ENCODE results near the gene ADAM17. TPM values are rescaled to one million over a fixed set of nuclear protein-coding genes. Genes with fewer than 3 reads are reported as not detected.

Gene ADAM17
- total and polyA plus RNA-seq, 10 donors = 9.4 to 54.0 (median 32.5) TPM

DNA sequence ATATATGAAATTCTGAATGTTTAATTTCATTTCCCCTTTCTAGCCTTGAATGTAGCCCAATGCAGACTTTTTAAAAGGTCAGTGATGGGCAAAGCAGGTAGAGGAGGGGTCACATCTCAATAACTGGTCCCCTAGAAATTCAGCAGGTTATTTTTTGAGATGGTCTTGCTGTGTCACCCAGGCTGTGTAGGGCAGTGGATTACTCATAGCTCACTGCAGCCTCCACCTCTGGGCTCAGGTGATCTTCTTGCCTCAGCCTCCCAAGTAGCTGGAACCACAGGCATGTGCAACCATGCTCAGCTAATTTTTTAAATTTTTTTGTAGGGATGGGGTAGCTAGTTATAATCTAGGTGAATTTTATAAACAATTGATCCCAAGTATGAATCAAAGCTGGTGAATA is 72.5 kb downstream of the ADAM17 start:
- H3K27me3 ChIP-seq (replicated peaks in 1 of 7) = no peaks in the 10 kb centered on the region
- H3K4me1 ChIP-seq = peaks cover 0 to 11% (median 4%) of the 10 kb centered on the region in 6 donors
- TF ChIP-seq POLR2A (IDR thresholded peaks at IDR 0.05) = no peak
- TF ChIP-seq, protein P1, sequence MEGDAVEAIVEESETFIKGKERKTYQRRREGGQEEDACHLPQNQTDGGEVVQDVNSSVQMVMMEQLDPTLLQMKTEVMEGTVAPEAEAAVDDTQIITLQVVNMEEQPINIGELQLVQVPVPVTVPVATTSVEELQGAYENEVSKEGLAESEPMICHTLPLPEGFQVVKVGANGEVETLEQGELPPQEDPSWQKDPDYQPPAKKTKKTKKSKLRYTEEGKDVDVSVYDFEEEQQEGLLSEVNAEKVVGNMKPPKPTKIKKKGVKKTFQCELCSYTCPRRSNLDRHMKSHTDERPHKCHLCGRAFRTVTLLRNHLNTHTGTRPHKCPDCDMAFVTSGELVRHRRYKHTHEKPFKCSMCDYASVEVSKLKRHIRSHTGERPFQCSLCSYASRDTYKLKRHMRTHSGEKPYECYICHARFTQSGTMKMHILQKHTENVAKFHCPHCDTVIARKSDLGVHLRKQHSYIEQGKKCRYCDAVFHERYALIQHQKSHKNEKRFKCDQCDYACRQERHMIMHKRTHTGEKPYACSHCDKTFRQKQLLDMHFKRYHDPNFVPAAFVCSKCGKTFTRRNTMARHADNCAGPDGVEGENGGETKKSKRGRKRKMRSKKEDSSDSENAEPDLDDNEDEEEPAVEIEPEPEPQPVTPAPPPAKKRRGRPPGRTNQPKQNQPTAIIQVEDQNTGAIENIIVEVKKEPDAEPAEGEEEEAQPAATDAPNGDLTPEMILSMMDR (IDR thresholded peaks at IDR 0.05 in 8 of 11, conservative IDR thresholded peaks at IDR 0.05 in 3 of 11) = no peak
- no peak for TF ChIP-seq POLR2AphosphoS5 (IDR thresholded peaks at IDR 0.05)
- no peak for DNase-seq
- H3K9me3 ChIP-seq = no peaks in the 10 kb centered on the region
- H3K27ac ChIP-seq = no peak overlapping the region
- no peak overlapping the region for H3K4me3 ChIP-seq
- H3K36me3 ChIP-seq = peaks cover 0 to 100% (median 79%) of the 10 kb centered on the region in 6 donors
- intact Hi-C loops (cut with DNase I; ENCODE audit: low total_unique reads) = no loop called here

DNA sequence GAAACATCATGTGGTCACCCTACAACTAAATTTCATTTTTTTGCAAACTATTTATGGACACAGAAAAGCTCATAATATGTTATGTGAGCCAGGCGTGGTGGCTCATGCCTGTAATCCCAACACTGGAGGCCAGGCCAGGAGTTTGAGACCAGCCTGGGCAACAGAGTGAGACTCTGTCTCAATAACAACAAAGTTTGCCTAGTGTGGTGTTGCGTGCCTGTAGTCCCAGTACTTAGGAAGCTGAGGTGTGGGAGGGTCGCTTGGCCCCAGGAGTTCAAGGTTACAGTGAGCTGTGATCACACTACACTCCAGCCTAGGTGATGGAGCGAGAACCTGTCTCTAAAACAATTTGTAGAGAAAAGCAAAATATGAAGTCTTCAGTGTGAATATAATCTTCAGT is 75.5 kb downstream of the ADAM17 start:
- Histone ChIP-seq H3K27me3 (replicated peaks in 1 of 7) (no peaks in the 10 kb centered on the region), H3K9me3 (no peaks in the 10 kb centered on the region), H3K4me3 (no peak overlapping the region), H3K4me1 (peaks cover 7 to 40% (median 26%) of the 10 kb centered on the region in 6 donors), H3K27ac (peak overlapping the region in 1 of 8 donors; percentile 11), H3K36me3 (peaks cover 0 to 84% (median 52%) of the 10 kb centered on the region in 6 donors)
- DNase-seq = no peak
- 80 to 97% (median 91%) methylated on average over 4 of the region's 4 CpGs for WGBS, 5 donors
- TF ChIP-seq, protein P1 (IDR thresholded peaks at IDR 0.05 in 8 of 11, conservative IDR thresholded peaks at IDR 0.05 in 3 of 11) = no peak
- intact Hi-C loops (cut with DNase I; ENCODE audit: low total_unique reads) = no loop called here

- H3K36me3 ChIP-seq = peaks cover 0 to 68% (median 35%) of the 10 kb centered on the region in 6 donors
- peaks cover 7 to 53% (median 36%) of the 10 kb centered on the region in 6 donors for H3K4me1 ChIP-seq
- no peak for DNase-seq
- no peak overlapping the region for H3K27ac ChIP-seq
- intact Hi-C loops (cut with DNase I; ENCODE audit: low total_unique reads) = no loop called here
- TF ChIP-seq POLR2A (IDR thresholded peaks at IDR 0.05) (no peak), POLR2AphosphoS5 (IDR thresholded peaks at IDR 0.05) (no peak)
- TF ChIP-seq, protein P1 (IDR thresholded peaks at IDR 0.05 in 8 of 11, conservative IDR thresholded peaks at IDR 0.05 in 3 of 11) = no peak
- no peaks in the 10 kb centered on the region for H3K9me3 ChIP-seq
- WGBS, 5 donors = 85 to 92% (median 88%) methylated on average over 3 of the region's 3 CpGs
- no peak overlapping the region for H3K4me3 ChIP-seq
- no peaks in the 10 kb centered on the region for H3K27me3 ChIP-seq (replicated peaks in 1 of 7)
Measured at GRCh38 chr2:9478526-9478925, 77.1 kb downstream of the ADAM17 start.

GRCh38 chr2:9477914-9478313 is 77.7 kb downstream of the ADAM17 start:
- Histone ChIP-seq H3K4me1 (peaks cover 10 to 59% (median 40%) of the 10 kb centered on the region in 6 donors), H3K27ac (no peak overlapping the region), H3K4me3 (no peak overlapping the region), H3K9me3 (no peaks in the 10 kb centered on the region), H3K36me3 (peaks cover 0 to 66% (median 29%) of the 10 kb centered on the region in 6 donors), H3K27me3 (replicated peaks in 1 of 7) (no peaks in the 10 kb centered on the region)
- TF ChIP-seq, protein P1 (IDR thresholded peaks at IDR 0.05 in 8 of 11, conservative IDR thresholded peaks at IDR 0.05 in 3 of 11) = no peak
- no peak for TF ChIP-seq POLR2AphosphoS5 (IDR thresholded peaks at IDR 0.05)
- TF ChIP-seq POLR2A (IDR thresholded peaks at IDR 0.05) = no peak
- intact Hi-C loops (cut with DNase I; ENCODE audit: low total_unique reads) = no loop called here
- 74 to 91% (median 84%) methylated on average over 7 of the region's 7 CpGs for WGBS, 5 donors
- no peak for DNase-seq

Data from spleen (tissue), 11 donors.